ENCODE measurements around the gene SERPIND1.
"Not testable (repeated sequence)": the region's sequence is repeated elsewhere in the genome, so short reads cannot be mapped to it uniquely, and the experiment has no call there.

The SERPIND1 gene

GRCh38 chr22:20748082-20748481, 25.8 kb upstream of the SERPIND1 start:
- no peak for DNase-seq

GRCh38 chr22:20748731-20749428, 25.0 kb upstream of the SERPIND1 start:
- DNase-seq = no peak

GRCh38 chr22:20749453-20749852, 24.5 kb upstream of the SERPIND1 start:
- DNase-seq = no peak

- DNase-seq = no peak
These were observed 23.3 kb upstream of the SERPIND1 start for GRCh38 chr22:20750461-20751184.

- DNase-seq = no peak
These were observed 22.6 kb upstream of the SERPIND1 start for GRCh38 chr22:20751185-20751851.

GRCh38 chr22:20752104-20752741, 21.7 kb upstream of the SERPIND1 start:
- no peak for DNase-seq

GRCh38 chr22:20752873-20753272, 21.0 kb upstream of the SERPIND1 start:
- DNase-seq = no peak

GRCh38 chr22:20756846-20757245, 17.1 kb upstream of the SERPIND1 start:
- no peak for DNase-seq

GRCh38 chr22:20758688-20759087, 15.2 kb upstream of the SERPIND1 start:
- DNase-seq = no peak

GRCh38 chr22:20760084-20760483, 13.8 kb upstream of the SERPIND1 start:
- DNase-seq = no peak

- DNase-seq = no peak
These were observed 12.4 kb upstream of the SERPIND1 start for GRCh38 chr22:20761536-20761935.

GRCh38 chr22:20762233-20762796, 11.6 kb upstream of the SERPIND1 start:
- DNase-seq = no peak

- no peak for DNase-seq
These were observed 10.1 kb upstream of the SERPIND1 start for GRCh38 chr22:20763630-20764470.

- no peak for DNase-seq
These were observed 9.5 kb upstream of the SERPIND1 start for GRCh38 chr22:20764471-20764720.

GRCh38 chr22:20764729-20765128, 9.2 kb upstream of the SERPIND1 start:
- DNase-seq = no peak

GRCh38 chr22:20765938-20766337, 8.0 kb upstream of the SERPIND1 start:
- no peak for DNase-seq

GRCh38 chr22:20766530-20766929, 7.4 kb upstream of the SERPIND1 start:
- DNase-seq = no peak

- DNase-seq = not testable (repeated sequence)
These were observed 4.5 kb upstream of the SERPIND1 start for GRCh38 chr22:20769496-20769826.

- DNase-seq = no peak
These were observed 1.8 kb upstream of the SERPIND1 start for GRCh38 chr22:20771918-20772625.

- DNase-seq = no peak
These were observed 969 bp downstream of the SERPIND1 start for GRCh38 chr22:20774882-20775281.

GRCh38 chr22:20775342-20775895, 1.5 kb downstream of the SERPIND1 start:
- no peak for DNase-seq

All from COR-L47 (cell line).